CD14-positive monocyte (primary cell): ENCODE measurements around the gene FBXO31. TPM values are rescaled to one million over a fixed set of nuclear protein-coding genes. Genes with fewer than 3 reads are reported as not detected.

Source experiments
- DNase-seq, 3 donors: peaks; one replicate each; pipeline ENCODE4 v3.0.0-alpha.2; 2011 to 2022
- H2AFZ ChIP-seq: 2 replicates; pipeline ENCODE4 v1.6.0; 2012; ENCODE audit warnings: mild to moderate bottlenecking, low read depth, low read length, inconsistent platforms; ENCODE audit not compliant: insufficient read depth, poor library complexity, severe bottlenecking
- H3K27ac ChIP-seq, 2 donors: 1 replicate in 1 of 2; 2 replicates in 1 of 2; pipeline ENCODE4 v1.5.1; 2012 to 2013; ENCODE audit warnings: low read length in 2 of 2, control low read depth in 1 of 2, inconsistent platforms in 1 of 2, low read depth in 1 of 2, mild to moderate bottlenecking in 1 of 2
- H3K27me3 ChIP-seq, 2 donors: one replicate each; pipeline versions ENCODE4 v1.6.0 to v1.6.1; 2011 to 2013; ENCODE audit warnings: low read length in 2 of 2; ENCODE audit not compliant: control insufficient read depth in 2 of 2, insufficient read depth in 2 of 2
- H3K36me3 ChIP-seq, 2 donors: replicated peaks in 1 of 2; 1 replicate in 1 of 2; 2 replicates in 1 of 2; pipeline versions ENCODE4 v1.5.1 to v1.6.1; 2012 to 2013; ENCODE audit warnings: low read length in 2 of 2, control low read depth in 1 of 2, inconsistent platforms in 1 of 2, mild to moderate bottlenecking in 1 of 2; ENCODE audit not compliant: insufficient read depth in 2 of 2, control insufficient read depth in 1 of 2
- H3K4me1 ChIP-seq, 2 donors: 1 replicate in 1 of 2; 2 replicates in 1 of 2; pipeline versions ENCODE4 v1.5.1 to v1.6.1; 2012 to 2013; ENCODE audit warnings: low read length in 2 of 2, control low read depth in 1 of 2, inconsistent platforms in 1 of 2, mild to moderate bottlenecking in 1 of 2, moderate library complexity in 1 of 2; ENCODE audit not compliant: insufficient read depth in 2 of 2, control insufficient read depth in 1 of 2
- H3K4me2 ChIP-seq: replicated peaks from 2 replicates; pipeline ENCODE3; 2012; ENCODE audit warnings: low read length, moderate library complexity, mild to moderate bottlenecking; ENCODE audit not compliant: poor library complexity, severe bottlenecking; ENCODE audit errors: extremely low read depth
- H3K4me3 ChIP-seq, 3 experiments: fragments of 200-600 bp in 1 of 3; sonication (generic) in 1 of 3; replicated peaks in 1 of 3; 1 replicate in 2 of 3; 2 replicates in 1 of 3; pipeline ENCODE4 v1.5.1; 2011 to 2013; ENCODE audit warnings: low read length in 3 of 3, mild to moderate bottlenecking in 3 of 3, control low read depth in 2 of 3, low read depth in 2 of 3, inconsistent platforms in 1 of 3, moderate library complexity in 1 of 3
- H3K79me2 ChIP-seq: 2 replicates; pipeline ENCODE4 v1.6.0; 2012; ENCODE audit warnings: mild to moderate bottlenecking, control low read depth, inconsistent platforms, low read length, moderate library complexity; ENCODE audit not compliant: insufficient read depth
- H3K9ac ChIP-seq: 2 replicates; pipeline ENCODE4 v1.6.0; 2017; ENCODE audit warnings: low read length, mild to moderate bottlenecking; ENCODE audit not compliant: insufficient read depth, poor library complexity, severe bottlenecking
- H3K9me3 ChIP-seq, 2 donors: replicated peaks in 1 of 2; 1 replicate in 1 of 2; 2 replicates in 1 of 2; pipeline versions ENCODE4 v1.5.1 to v1.6.1; 2012 to 2013; ENCODE audit warnings: low read length in 2 of 2, control low read depth in 1 of 2; ENCODE audit not compliant: control insufficient read depth in 1 of 2, insufficient read depth in 1 of 2
- H4K20me1 ChIP-seq: 2 replicates; pipeline ENCODE4 v1.6.0; 2012; ENCODE audit warnings: mild to moderate bottlenecking, low read length, control low read depth, moderate library complexity; ENCODE audit not compliant: insufficient read depth
- H3K27ac Mint-ChIP-seq, 7 donors: one replicate each; pipeline ENCODE4 v1.8.0; 2020; ENCODE audit warnings: mild to moderate bottlenecking in 7 of 7, mixed read lengths in 7 of 7, moderate library complexity in 6 of 7, inconsistent platforms in 2 of 7
- H3K27me3 Mint-ChIP-seq, 3 donors: one replicate each; pipeline ENCODE4 v1.8.0; 2021 to 2022; ENCODE audit warnings: low read depth in 3 of 3, mild to moderate bottlenecking in 3 of 3, mixed read lengths in 3 of 3, moderate library complexity in 3 of 3, inconsistent platforms in 1 of 3
- H3K36me3 Mint-ChIP-seq, 2 donors: one replicate each; pipeline ENCODE4 v1.8.0; 2020; ENCODE audit warnings: mixed read lengths in 2 of 2, inconsistent platforms in 1 of 2, mild to moderate bottlenecking in 1 of 2
- H3K4me1 Mint-ChIP-seq: one replicate; pipeline ENCODE4 v1.8.0; 2020; ENCODE audit warnings: mild to moderate bottlenecking, mixed read lengths
- H3K4me3 Mint-ChIP-seq, 2 donors: one replicate each; pipeline ENCODE4 v1.8.0; 2020; ENCODE audit warnings: mild to moderate bottlenecking in 2 of 2, mixed read lengths in 2 of 2, moderate library complexity in 1 of 2
- H3K9me3 Mint-ChIP-seq, 7 donors: one replicate each; pipeline ENCODE4 v1.8.0; 2020 to 2022; ENCODE audit warnings: mixed read lengths in 7 of 7, mild to moderate bottlenecking in 6 of 7, moderate library complexity in 6 of 7, inconsistent platforms in 2 of 7
- WGBS: methylation state at CpG from one replicate; pipeline ENCODE4 v1.1.5; 2013; ENCODE audit warnings: missing lambda C conversion rate; ENCODE audit not compliant: insufficient coverage; 5-methylcytosine and 5-hydroxymethylcytosine counted together
- intact Hi-C, 2 donors: fragments of 100-400 bp; cut with micrococcal nuclease; formaldehyde crosslinking; loops; one replicate each; pipeline versions ENCODE4 v1.15.0 to v1.15.1; 2023
- polyA plus RNA-seq, 3 donors: library from polyadenylated mRNA; depleted of rRNA in 1 of 3; unstranded in 2 of 3; stranded (reverse) in 1 of 3; fragments of 300-500 nt in 2 of 3; fragments of >200 nt in 1 of 3; fragmentation: Illumina TruSeq in 2 of 3; gene quantifications; 1 replicate in 2 of 3; 2 replicates in 1 of 3; pipeline ENCODE4 v1.2.3, GENCODE V29; 2012 to 2021
- TF ChIP-seq, protein P1 (sequence below): fragments of 200-600 bp; IDR thresholded peaks from one replicate; pipeline ENCODE4 v1.8.0; 2022; ENCODE audit warnings: antibody characterized with exemption, mild to moderate bottlenecking

FBXO31 gene
- polyA plus RNA-seq, 3 donors, result 2.0 to 5.6 (median 3.3) TPM

DNA sequence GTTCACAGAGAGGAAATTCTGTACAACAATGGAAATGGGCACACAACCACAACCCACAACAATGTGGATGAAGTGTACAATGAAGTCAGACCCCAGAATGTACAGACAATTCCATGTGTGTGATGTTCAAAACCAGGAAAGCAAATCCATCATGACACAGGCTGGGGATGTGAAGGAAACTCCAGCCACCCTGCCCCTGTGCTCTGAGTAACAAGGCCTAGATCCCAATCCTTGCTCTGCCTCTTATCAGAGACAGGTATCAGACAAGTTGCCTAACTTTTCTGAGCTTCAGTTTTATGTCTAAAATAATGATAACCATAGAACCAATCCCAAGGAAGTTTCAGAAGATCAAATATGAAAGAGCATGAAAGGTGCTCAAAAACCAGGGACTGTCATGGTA is 64.6 kb downstream of the FBXO31 start:
- DNase-seq, result no peak
- TF ChIP-seq, protein P1, sequence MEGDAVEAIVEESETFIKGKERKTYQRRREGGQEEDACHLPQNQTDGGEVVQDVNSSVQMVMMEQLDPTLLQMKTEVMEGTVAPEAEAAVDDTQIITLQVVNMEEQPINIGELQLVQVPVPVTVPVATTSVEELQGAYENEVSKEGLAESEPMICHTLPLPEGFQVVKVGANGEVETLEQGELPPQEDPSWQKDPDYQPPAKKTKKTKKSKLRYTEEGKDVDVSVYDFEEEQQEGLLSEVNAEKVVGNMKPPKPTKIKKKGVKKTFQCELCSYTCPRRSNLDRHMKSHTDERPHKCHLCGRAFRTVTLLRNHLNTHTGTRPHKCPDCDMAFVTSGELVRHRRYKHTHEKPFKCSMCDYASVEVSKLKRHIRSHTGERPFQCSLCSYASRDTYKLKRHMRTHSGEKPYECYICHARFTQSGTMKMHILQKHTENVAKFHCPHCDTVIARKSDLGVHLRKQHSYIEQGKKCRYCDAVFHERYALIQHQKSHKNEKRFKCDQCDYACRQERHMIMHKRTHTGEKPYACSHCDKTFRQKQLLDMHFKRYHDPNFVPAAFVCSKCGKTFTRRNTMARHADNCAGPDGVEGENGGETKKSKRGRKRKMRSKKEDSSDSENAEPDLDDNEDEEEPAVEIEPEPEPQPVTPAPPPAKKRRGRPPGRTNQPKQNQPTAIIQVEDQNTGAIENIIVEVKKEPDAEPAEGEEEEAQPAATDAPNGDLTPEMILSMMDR, result no peak
- H3K27me3 ChIP-seq, result no peaks in the 10 kb centered on the region
- no peaks in the 10 kb centered on the region for H3K36me3 Mint-ChIP-seq
- intact Hi-C loops, result loop anchor here (5.0 kb wide), 3 partner anchors 63 to 762 kb away; partner anchors contain the start of genes FBXO31 (in 1 of the 2), MAP1LC3B (in 1 of the 2) and MTHFSD (in 1 of the 2)
- H3K4me1 Mint-ChIP-seq, result peaks cover 11% of the 10 kb centered on the region
- peaks cover 7 to 11% of the 10 kb centered on the region in 2 donors for H3K4me1 ChIP-seq
- H3K4me2 ChIP-seq, result no peak overlapping the region
- no peak overlapping the region for H3K4me3 ChIP-seq
- no peak overlapping the region for H3K4me3 Mint-ChIP-seq
- H3K9ac ChIP-seq, result no peak overlapping the region
- no peaks in the 10 kb centered on the region for H3K9me3 ChIP-seq
- no peaks in the 10 kb centered on the region for H4K20me1 ChIP-seq
- H3K36me3 ChIP-seq, result no peaks in the 10 kb centered on the region
- H3K27ac Mint-ChIP-seq, result no peak overlapping the region
- no peak overlapping the region for H2AFZ ChIP-seq
- H3K9me3 Mint-ChIP-seq, result no peaks in the 10 kb centered on the region
- H3K79me2 ChIP-seq, result peaks cover 11% of the 10 kb centered on the region
- peak overlapping the region in 1 of 2 donors; percentile 91 for H3K27ac ChIP-seq
- H3K27me3 Mint-ChIP-seq, result peaks cover 0 to 4% (median 0%) of the 10 kb centered on the region in 3 donors

DNA sequence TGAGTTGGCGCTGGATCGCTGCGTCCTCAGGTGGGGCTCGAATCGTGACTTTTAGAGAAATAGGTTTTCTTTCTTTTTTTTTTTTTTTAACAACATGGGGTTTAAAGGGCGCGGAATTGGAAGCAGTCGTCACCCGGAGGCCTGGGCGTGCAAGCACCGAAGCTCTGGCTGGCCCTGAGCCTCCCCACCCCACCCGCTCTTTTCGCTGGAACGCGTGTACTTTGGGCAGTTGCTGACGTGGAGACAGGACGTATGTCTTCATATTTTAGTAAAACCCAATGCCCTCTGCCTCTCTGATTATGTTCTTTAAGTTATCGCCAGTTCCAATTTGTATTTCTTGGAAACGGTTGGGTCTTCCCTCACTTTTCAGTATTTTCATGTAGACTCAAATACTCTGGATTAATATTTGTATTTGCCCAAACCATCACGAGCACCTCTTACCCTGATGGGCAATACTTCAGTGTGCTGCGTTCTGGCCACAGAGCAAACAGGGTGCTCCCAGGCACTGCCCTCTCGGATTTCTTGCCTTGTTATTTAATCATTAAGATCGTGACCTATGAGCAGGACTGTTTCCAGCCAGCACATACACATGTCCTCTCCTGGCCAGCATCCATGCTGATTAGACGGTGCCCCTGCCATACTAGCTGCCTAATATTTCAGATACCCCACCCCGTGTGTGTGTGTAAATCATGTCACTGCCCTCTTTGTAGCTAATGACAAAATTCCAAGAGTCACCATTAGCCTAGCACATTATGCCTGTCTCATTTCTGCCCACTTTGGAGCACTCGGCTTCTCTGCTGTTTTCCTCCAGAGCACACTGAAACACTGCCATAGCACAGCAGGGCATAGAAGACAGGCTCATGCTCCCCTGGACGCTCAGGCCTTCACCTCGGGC is 65.6 kb downstream of the FBXO31 start:
- H3K4me3 ChIP-seq, result peak overlapping the region; percentile 71 to 85 (median 81)
- Mint-ChIP-seq H3K27ac (peak overlapping the region; percentile 69 to 96 (median 93)), H3K4me3 (peak overlapping the region; percentile 98 to 99), H3K9me3 (no peaks in the 10 kb centered on the region), H3K4me1 (peaks cover 11% of the 10 kb centered on the region), H3K27me3 (peaks cover 0 to 4% (median 0%) of the 10 kb centered on the region in 3 donors), H3K36me3 (no peaks in the 10 kb centered on the region)
- H2AFZ ChIP-seq, result peak overlapping the region; percentile 96
- intact Hi-C loops, result loop anchor here (5.0 kb wide), 3 partner anchors 64 to 761 kb away; partner anchors contain the start of genes FBXO31 (in 1 of the 2), MAP1LC3B (in 1 of the 2) and MTHFSD (in 1 of the 2)
- DNase-seq, result peak in 2 of 3 donors; percentile 31 to 37
- peak overlapping the region; percentile 45 to 91 for H3K27ac ChIP-seq
- H3K4me2 ChIP-seq, result peak overlapping the region; percentile 73
- TF ChIP-seq, protein P1, result no peak
- peaks cover 11% of the 10 kb centered on the region for H3K79me2 ChIP-seq
- H3K9ac ChIP-seq, result peak overlapping the region; percentile 94
- no peaks in the 10 kb centered on the region for H3K9me3 ChIP-seq
- peaks cover 7 to 11% of the 10 kb centered on the region in 2 donors for H3K4me1 ChIP-seq
- H3K27me3 ChIP-seq, result no peaks in the 10 kb centered on the region
- no peaks in the 10 kb centered on the region for H3K36me3 ChIP-seq
- no peaks in the 10 kb centered on the region for H4K20me1 ChIP-seq
- 54% methylated on average over 8 of the region's 28 CpGs for WGBS
